ENCODE measurements around the gene CITED4.

CITED4 gene

DNA sequence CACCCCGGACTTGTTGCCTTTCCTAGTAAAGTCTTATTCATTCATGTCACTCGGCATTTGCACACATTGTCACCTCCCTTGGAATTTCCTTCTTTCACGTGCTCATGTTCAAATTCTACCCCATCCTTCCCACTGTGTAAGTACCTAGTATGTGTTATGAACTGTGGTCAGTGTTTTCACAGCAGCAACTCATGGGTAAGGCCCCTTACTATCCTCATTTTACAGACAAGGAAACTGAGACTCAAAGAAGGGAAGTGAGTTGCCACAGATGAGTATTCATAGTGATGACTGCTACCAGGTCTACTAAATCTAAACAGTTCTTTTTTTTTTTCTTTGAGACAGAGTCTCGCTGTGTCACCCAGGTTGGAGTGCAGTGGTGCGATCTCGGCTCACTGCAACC lies 10.5 kb downstream of the CITED4 start:
- no peak for DNase-seq

DNA sequence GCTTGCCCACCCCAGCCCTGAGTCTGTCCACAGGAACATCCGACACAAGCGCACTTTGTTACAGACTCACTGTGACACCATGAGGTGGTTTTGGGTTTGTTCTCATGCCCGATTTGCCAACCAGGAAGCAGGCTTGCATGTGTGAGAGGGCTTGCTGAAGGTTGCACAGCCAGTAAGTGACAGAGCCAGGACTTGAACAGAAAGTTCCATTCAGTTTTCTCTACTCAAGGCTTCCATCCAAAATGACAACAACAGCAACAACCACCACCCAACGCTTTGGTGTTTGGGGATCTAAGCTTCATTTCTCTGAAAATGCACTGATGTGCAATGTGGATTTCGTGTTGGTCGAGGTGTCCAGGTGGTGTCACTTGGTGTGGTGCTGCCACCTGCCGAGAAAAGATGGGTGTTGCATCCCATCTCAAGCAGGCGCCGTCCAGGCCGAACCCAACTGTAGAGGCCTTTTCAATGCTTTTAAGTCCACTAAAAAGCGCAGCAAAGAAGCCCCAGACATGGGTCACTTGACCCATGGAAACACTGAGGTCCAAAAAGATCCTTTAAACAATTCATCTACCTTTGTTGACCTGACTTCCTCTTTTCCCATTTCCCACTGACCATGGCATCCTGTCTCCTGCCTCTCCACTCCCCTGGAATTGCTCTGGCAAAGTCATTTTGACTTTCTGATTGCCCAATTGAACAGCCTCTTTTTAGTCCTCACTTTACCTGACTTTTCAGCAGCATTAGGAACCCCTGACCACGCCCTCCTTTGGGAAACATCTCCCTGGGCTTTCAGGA lies 12.2 kb downstream of the CITED4 start:
- DNase-seq = no peak

GRCh38 chr1:40848530-40849189 lies 13.5 kb downstream of the CITED4 start:
- DNase-seq = no peak

DNA sequence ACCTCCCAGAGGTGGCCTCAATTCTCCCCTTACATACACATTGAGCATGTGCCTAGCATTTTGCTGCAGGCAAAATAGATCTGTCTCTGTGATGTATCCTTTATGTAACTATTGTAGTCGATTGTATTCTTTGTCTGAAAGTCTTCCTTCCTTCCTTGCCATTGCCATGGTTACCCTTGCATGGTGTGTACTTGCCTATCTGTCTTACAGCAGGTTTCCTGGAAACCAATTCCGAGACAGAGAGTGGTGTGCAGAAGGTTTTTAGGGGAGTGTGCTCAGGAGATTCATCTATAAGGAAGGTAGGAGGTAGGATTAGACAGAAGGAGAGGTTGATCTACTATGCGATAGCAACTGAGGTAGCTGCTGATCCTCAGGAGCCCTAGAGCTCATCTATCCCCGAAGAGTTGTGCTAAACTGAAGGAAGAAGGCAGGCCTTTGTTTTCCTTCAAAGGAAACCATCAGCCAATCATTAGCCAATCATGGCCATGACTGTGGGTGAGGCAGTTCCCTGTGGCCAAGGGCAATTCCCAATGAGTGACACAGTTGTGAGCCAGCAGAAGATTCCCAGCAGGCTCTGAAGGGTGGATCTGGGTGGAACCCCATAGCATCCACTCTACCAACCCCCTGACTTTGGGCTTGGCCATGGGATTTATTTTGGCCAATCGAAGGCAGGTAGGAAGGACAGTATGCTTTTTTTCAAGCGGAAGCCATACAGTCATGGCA lies 15.0 kb downstream of the CITED4 start:
- no peak for DNase-seq

- no peak for DNase-seq
These were observed 16.3 kb downstream of the CITED4 start for GRCh38 chr1:40845895-40846294.

- DNase-seq = no peak
These were observed 17.0 kb downstream of the CITED4 start for GRCh38 chr1:40844887-40845878.

- no peak for DNase-seq
These were observed 18.1 kb downstream of the CITED4 start for GRCh38 chr1:40844079-40844478.

DNA sequence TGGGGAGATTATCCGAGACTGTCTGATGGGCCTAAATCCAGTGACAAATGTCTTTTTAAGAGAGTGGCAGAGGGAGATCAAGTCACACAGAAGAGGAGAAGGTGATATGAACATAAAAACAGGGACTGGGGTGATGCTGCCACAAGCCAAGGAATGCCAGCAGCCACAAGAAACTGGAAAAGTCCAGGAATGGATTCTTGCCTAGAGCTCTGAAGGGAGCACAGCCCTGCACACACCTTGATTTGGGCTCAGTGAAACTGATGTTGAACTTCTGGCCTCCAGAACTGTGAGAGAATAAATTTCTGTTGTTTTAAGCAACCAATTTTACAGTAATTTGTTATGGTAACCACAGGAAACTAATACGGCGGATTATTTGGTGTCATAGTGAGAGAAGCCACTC lies 19.5 kb downstream of the CITED4 start:
- DNase-seq = no peak

DNA sequence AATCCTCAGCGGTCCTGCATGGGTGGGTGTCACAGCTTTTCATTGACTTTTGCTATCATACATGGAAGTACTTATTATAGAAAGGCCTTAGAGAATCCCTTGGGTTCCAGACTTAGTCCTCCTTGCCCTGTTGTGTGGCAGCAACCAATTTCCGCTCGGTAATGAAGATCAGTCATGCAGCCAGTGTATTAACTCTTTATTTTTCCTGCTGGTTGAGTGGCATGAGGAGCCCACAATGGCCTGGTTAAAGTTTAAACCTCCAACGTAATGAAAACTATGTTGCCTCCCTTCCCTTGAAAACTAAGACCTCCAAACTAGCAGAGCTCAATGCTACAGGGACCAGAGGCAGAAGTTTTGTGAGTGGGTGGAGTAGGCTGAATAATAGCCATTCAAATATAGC lies 20.0 kb downstream of the CITED4 start:
- no peak for DNase-seq

- DNase-seq = no peak
These were observed 20.6 kb downstream of the CITED4 start for GRCh38 chr1:40841602-40842001.

DNA sequence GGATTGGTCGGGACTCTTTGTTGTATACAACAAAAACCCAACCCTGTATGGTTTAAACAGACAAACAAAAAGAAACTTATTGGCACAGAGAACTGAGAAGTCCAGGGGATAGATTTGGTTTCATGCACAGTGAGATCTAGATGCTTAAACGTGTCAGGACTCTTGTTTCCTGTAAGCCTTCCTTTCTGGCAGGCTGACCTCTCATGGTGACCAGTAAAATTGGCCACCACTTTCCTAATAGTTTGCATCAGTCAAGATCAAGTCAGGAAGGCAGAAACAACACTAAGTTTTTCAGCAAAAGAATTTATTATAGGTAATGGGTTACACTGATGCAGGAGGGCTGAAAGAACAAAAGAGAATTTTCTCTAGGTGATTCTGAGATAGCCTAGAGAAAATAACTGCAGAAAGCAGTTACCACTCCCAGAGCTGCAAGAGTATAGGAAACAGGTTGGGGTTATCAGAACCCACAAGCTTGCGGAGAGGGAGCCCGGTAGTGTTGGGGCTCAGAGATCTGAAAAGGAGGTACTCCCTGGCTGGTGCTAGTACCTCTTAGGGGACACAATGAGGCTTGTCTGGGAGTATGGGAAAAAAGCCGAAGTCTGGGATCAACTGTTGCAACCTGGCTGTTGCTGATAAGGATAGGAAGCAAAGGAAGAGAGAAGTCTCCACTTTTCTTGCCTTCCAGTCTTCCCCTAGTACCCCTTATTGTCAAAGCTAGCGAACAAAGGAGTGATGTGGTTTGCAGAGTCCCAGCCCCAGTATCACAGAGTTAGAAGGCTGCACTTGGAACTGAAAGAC lies 21.4 kb downstream of the CITED4 start:
- DNase-seq = no peak

DNA sequence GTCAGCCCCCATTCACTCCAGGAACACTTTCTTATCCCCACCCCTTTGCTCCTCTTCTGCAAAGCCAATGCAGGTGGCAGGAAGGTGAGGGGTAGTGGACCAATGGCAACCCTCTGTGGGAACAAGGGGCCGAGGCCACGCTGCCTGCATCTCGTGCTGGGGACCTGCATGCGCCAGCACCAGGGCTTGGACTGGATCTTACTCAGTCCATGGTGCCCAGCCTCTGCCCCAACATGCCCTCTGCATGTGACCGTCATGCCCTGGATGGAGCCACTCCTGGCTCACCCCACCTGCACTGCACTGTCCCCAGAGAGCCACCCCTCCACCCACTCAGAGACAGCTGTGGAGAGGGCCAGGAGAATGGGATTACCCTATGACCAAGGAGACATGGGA lies 22.2 kb downstream of the CITED4 start:
- no peak for DNase-seq

GRCh38 chr1:40838980-40839942 lies 22.9 kb downstream of the CITED4 start:
- no peak for DNase-seq

GRCh38 chr1:40838045-40838979 lies 23.9 kb downstream of the CITED4 start:
- DNase-seq = no peak

DNA sequence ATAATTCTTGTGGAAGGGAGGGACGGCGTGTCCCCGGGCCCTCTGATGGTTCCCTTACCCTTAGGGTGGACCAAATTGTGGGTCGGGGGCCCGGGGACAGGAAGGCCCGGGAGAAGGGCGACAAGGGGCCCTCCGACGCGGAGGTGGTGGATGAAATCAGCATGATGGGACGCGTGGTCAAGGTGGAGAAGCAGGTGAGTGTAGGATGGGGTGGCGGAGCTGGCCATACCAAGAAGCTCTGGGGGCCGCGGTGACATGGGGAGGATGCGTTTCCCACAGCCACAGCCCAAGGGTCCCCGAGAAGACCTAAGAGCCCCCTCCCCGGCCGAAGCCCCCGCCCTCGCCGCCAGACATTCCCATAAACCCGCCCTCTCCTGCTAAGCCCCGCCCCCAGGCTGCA lies 24.6 kb downstream of the CITED4 start:
- no peak for DNase-seq

GRCh38 chr1:40836283-40836682 lies 25.9 kb downstream of the CITED4 start:
- DNase-seq = no peak

DNA sequence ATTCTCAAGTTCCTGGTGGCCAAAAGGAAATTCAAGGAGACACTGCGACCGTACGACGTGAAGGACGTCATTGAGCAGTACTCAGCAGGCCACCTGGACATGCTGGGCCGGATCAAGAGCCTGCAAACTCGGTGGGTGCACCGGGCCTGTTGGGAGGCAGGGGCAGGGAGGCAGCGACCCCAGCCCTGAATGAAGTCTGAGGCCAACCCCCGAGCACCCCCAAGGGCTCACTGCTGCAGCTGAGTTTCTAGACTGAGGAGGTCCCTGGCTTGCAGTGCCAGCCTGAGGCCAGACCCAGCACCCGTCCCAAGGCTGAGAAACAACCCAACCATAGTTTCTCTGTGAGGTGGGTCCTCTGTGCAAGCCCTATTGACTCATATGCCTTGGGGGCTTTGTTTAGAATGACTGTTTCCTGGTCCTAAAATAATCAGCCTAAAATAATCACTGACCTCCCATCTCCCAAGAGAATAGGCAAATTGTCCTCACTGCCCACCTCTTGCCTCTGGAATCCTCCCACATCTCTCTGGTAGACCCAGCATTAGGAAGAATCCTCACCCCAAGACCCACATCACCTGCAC lies 27.1 kb downstream of the CITED4 start:
- no peak for DNase-seq

GRCh38 chr1:40833979-40834378 lies 28.2 kb downstream of the CITED4 start:
- DNase-seq = no peak

All from NCI-H524 treated with DMSO at 0.1 percent for 48 hours (cell line).